ENCODE data around the gene PITRM1.

The PITRM1 gene

DNA sequence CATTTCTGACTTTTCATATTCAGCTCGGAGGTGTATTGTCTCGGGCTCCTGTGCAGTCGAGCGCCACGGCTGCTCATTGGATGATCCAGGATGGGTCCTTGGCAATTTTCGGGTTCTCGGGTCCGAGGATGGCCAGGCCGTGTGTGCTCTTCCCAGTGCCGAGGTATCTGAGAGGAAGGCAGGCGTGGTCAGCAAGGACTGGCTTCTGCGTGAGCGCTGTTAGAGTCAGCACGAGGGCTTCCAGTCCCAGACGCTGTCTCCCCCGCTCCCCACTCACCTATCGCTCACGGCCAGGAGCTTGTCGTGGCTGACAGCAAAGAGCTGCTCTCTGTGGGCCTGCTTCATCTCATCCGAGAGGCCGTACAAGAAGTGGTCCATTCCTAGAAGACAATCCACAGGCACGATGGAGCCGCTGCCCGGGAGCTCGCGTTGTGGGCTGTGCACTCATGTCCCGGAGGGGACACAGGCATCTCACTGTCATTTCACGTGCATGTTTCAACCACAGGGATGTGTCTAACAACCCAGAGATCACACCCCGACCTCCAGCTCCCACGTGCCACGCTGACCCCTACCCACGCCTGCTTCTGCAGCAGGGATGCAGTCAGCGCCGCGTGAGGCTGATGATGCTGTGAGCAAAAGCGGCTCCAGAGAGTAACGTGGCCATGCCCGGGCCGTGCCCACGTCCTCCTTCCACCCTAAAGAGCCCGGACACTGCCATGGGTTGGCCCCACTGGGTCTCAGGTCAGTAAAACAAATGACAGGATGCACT is 34.4 kb downstream of the PITRM1 start:
- DNase-seq, result no peak

DNA sequence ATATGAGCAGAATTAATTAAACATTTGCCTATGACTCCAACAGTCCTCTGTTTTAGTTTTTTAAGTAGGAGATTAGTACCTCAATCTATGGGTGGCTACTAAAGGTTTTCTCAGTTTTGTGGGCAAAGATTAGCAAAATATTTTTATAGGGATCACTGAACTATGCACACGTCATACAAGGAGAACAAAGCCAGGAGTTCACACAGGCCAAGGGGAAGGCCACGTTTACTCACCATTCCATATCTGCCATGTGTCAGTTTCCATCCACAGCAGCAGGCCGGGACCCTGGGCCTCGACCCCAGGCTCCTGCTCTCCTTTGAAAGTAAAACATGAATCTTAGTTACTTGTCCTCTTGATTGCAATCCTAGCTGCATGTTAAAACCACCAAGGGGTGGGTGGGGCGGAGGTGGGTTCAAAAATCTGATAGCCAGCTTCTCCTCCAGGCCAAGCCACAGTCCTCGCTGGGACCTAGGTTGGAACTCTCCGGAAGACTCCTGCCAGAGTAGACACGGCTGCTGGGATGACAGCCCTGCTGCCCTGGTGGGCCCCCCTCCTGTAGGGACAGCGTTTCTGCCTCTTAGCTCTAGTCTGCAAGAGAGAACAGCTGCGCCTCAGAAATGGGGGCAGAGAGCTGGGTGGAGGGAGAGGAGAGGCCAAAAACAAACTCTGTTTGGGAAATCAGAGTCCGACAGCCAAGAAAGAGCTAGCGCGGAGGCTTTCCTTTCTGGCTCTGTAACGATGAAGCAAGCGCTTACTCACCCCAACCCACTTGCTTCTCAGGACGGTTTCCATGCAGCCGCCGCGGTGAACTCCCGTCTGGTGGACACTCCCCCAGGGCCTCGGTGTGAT is 35.6 kb downstream of the PITRM1 start:
- DNase-seq, result no peak

DNA sequence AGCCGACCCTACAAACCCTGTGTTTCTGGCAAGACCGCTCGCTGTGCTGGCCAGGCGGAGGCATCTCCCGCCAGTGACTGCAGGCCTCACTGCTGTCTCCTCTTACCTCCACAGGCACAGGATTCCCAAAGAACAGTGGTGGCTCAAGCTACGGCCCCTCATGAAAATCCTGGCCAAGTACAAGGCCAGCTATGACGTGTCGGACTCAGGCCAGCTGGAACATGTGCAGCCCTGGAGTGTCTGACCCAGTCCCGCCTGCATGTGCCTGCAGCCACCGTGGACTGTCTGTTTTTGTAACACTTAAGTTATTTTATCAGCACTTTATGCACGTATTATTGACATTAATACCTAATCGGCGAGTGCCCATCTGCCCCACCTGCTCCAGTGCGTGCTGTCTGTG is 36.2 kb downstream of the PITRM1 start:
- DNase-seq, result no peak

DNA sequence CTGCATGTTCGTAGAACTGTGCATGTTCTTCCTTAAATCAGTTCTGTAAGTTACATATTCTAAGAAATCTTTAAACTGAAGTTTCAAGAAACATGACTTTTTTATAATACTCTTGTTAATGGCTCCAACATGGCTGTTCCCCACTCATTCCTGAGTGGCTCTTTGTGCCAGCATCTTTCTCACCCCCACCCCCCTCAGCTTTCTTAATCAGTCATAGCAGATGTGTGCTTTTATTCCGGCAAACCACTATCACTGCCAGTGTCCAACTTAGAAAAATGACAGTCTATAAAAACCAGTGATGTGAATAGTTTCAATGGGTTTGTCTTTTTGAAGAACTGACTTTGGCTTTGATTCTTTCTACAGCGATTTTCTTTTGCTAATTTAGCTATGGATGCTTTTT is 37.6 kb downstream of the PITRM1 start:
- DNase-seq, result no peak

GRCh38 chr10:3133948-3134347 is 38.6 kb downstream of the PITRM1 start:
- no peak for DNase-seq

GRCh38 chr10:3132036-3133025 is 40.3 kb downstream of the PITRM1 start:
- no peak for DNase-seq

DNA sequence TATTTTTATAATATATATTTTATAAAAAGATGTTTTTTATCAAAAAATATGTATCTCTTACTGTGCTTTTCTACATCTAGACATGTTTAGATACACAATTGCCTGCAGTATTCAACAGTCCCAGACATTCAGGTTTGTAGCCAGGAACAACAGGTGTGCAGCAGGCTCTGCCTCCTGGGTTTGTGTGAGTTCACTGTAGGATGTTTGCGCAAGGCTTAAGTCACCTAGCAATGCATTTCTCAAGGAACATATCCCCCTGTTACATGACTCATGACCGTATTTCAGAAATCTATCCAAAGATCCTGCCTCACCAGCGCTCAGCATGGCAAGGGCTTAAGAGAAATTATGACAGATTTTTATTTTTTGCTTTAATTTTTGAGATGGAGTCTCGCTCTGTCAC is 41.5 kb downstream of the PITRM1 start:
- DNase-seq, result no peak

- no peak for DNase-seq
Observed at GRCh38 chr10:3129581-3130340, 42.8 kb downstream of the PITRM1 start.

- no peak for DNase-seq
Observed at GRCh38 chr10:3128379-3129130, 44.0 kb downstream of the PITRM1 start.

GRCh38 chr10:3127921-3128320 is 44.7 kb downstream of the PITRM1 start:
- DNase-seq, result no peak

DNA sequence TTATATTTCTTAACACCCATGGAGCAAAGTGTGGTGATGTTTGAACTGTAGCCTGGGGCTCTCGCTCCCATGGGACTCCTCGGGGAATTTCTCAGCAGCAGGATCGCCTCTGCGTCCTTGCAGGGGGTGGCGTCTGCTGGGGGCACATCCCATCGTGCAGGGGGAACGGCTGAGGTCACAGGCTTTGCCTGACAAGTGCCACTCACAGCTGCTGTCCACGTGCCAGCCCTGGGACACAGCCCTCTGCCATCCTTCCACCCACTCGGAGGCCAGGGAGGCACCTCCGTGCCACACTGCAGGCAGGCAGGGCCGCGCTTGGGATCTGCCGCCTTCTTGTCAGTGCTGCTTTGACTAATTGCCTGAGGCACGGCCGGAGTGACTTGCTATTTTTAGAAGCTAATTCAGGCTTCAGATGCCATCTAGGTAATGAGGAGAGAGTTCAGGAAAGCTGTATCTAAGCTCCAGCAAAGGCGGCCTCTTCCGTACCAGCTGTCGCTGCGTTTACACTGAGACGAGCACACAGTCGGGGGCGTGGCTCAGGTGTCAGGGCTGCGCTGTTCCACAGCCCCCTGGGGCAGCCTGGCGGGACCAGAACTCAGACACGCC is 45.7 kb downstream of the PITRM1 start:
- no peak for DNase-seq

DNA sequence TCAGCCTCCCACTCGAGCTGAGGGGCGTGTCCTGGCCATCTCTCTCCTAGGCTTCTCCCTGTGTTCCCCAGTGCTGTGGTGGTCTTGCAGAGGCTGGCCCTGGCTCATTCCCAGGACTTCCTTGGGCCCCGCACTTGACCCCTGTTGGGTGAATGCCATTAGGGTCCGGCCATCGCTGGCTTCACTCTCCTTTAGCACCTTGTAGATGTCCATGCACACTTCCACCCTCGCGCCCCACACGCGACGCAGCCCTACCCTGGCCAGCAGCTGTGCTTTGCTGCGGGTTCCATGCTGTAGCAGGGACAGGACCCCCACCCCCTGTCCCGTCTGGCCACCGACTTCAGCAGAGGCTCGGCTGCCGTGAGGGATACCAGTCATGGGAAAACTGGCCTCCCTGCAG is 46.3 kb downstream of the PITRM1 start:
- no peak for DNase-seq

DNA sequence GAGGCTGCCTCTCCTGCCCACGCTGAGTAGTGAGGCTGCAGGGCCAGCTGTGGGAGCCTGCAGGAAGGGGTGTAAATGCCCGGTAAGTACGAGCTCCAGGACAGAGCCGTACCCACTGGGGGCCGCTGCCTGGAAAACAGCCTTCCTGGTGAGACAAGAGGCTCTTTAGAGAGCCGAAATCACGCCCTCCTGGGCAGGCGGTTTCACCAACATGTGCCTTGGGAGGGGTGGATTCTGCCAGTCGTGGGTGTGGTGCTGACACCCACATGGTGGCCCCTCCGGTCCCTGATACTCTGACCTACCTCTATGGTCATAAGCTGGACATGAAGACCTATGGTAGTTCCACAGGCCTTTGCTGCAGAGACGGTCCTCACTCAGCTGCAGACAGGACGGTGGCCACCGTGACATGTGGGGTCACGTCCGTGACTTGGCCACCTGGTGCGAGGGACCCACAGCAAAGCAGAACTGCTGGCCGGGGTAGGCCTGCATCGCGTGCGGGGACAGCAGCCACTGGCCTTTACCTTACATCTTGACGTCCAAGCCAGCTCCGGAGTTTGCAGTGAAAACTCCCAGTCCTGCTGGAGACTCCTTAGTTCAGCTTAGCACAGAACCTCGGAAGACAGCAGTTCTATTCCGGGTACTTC is 46.9 kb downstream of the PITRM1 start:
- no peak for DNase-seq

DNA sequence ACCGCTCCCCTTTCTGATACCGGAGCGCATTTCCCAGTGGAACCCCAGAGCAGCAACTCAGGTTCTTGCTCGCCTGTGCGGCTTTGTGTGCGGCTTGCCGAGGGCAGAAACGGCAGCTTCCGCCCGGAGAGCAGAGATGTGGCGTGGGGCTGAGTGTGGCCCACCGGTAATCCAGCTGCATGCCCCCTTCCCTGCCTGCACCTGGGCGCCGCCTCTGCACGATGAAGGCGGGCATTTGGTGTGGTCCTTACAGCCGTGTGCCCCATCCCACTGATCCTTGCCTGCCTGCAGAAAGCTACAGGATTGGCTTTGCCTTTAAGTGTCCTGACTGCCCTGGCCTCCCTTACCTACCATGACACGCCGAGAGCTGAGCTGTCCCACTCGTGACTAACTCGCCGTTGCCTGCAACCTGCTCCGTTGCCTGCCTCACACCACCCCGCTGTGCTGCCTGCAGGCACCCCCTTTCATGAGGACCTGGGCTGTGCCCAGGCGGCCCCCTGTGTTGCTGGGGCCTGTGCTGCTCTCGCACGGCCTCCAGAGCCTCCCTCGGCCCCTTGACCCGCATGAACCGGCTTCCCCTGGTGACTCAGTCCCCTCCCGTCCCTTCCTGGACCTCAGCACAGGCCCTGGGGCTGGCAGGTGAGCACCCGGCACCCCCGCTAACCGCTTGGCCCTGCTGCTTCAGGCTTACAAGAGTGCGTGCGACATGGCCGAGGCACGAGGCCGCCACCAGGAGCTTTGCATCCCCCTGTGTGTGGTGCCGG is 48.0 kb downstream of the PITRM1 start:
- no peak for DNase-seq

- no peak for DNase-seq
Observed at GRCh38 chr10:3123571-3124411, 48.8 kb downstream of the PITRM1 start.

- no peak for DNase-seq
Observed at GRCh38 chr10:3122486-3123205, 49.9 kb downstream of the PITRM1 start.

- no peak for DNase-seq
Observed at GRCh38 chr10:3122034-3122433, 50.5 kb downstream of the PITRM1 start.

All from amniotic stem cell (primary cell).